Chondrocyte (in vitro differentiated cells): ENCODE results near the gene ACAA2. TPM values are rescaled to one million over a fixed set of nuclear protein-coding genes. Genes with fewer than 3 reads are reported as not detected.

Experiments used
- DNase-seq: peaks from one replicate; pipeline ENCODE4 v3.0.0; 2021; ENCODE audit warnings: mixed read lengths, low spot score
- H3K27ac Mint-ChIP-seq: one replicate; pipeline ENCODE4 v1.8.0; 2021; ENCODE audit warnings: mild to moderate bottlenecking, moderate library complexity, mixed read lengths; ENCODE audit not compliant: unreplicated experiment
- H3K27me3 Mint-ChIP-seq: 2 replicates; pipeline ENCODE4 v1.8.0; 2021; ENCODE audit warnings: low read depth, mixed read lengths
- H3K36me3 Mint-ChIP-seq: 2 replicates; pipeline ENCODE4 v1.8.0; 2021; ENCODE audit warnings: low read depth, mixed read lengths
- H3K4me1 Mint-ChIP-seq: 2 replicates; pipeline ENCODE4 v1.8.0; 2021; ENCODE audit warnings: low read depth, mild to moderate bottlenecking, mixed read lengths
- H3K4me3 Mint-ChIP-seq: one replicate; pipeline ENCODE4 v1.8.0; 2021; ENCODE audit warnings: mild to moderate bottlenecking, moderate library complexity, mixed read lengths; ENCODE audit not compliant: unreplicated experiment
- H3K9me3 Mint-ChIP-seq: 2 replicates; pipeline ENCODE4 v1.8.0; 2021; ENCODE audit warnings: low read depth, mixed read lengths
- total RNA-seq: library from RNA; stranded (reverse); gene quantifications from 3 replicates; pipeline ENCODE4 v1.2.1, GENCODE V29; 2021
- TF ChIP-seq, protein P1 (sequence below): fragments of 200-600 bp; sonication (generic); IDR thresholded peaks from 2 replicates; pipeline ENCODE4 v1.5.0; 2021; ENCODE audit warnings: antibody characterized with exemption, mild to moderate bottlenecking, moderate library complexity

ACAA2 gene
- total RNA-seq, 1 donor from 2014 or later: 60.3 TPM

GRCh38 chr18:49835405-49835804, 22.1 kb upstream of the ACAA2 start:
- Mint-ChIP-seq H3K27ac (peak overlapping the region; percentile 73), H3K36me3 (no peaks in the 10 kb centered on the region), H3K27me3 (no peaks in the 10 kb centered on the region), H3K4me3 (no peak overlapping the region), H3K9me3 (peaks cover 4% of the 10 kb centered on the region), H3K4me1 (peaks cover 31% of the 10 kb centered on the region)
- TF ChIP-seq, protein P1, sequence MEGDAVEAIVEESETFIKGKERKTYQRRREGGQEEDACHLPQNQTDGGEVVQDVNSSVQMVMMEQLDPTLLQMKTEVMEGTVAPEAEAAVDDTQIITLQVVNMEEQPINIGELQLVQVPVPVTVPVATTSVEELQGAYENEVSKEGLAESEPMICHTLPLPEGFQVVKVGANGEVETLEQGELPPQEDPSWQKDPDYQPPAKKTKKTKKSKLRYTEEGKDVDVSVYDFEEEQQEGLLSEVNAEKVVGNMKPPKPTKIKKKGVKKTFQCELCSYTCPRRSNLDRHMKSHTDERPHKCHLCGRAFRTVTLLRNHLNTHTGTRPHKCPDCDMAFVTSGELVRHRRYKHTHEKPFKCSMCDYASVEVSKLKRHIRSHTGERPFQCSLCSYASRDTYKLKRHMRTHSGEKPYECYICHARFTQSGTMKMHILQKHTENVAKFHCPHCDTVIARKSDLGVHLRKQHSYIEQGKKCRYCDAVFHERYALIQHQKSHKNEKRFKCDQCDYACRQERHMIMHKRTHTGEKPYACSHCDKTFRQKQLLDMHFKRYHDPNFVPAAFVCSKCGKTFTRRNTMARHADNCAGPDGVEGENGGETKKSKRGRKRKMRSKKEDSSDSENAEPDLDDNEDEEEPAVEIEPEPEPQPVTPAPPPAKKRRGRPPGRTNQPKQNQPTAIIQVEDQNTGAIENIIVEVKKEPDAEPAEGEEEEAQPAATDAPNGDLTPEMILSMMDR: no peak
- DNase-seq: no peak

DNA sequence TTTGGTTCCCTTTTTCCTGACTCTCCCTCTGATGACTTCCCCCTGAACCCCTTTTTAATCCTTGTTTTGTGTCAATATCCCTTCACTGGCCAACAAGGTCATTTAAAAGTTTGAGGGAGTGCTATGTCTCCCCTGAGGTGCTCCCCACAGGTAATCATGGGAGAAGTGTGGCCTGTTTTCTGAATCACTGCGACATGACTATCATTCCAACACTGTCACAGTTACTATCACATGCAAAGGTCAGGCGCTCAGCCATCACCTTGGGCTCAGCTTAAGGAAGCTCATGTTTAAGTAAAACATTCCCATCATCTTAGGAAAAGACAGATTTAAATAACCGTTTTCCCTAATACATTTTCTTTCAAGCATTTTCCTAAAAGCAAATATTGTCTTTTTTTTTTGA, 20.9 kb upstream of the ACAA2 start:
- Mint-ChIP-seq H3K36me3 (no peaks in the 10 kb centered on the region), H3K9me3 (peaks cover 4% of the 10 kb centered on the region), H3K27me3 (no peaks in the 10 kb centered on the region), H3K4me3 (no peak overlapping the region), H3K27ac (peak overlapping the region; percentile 73), H3K4me1 (peaks cover 31% of the 10 kb centered on the region)
- DNase-seq: no peak
- TF ChIP-seq, protein P1: no peak

DNA sequence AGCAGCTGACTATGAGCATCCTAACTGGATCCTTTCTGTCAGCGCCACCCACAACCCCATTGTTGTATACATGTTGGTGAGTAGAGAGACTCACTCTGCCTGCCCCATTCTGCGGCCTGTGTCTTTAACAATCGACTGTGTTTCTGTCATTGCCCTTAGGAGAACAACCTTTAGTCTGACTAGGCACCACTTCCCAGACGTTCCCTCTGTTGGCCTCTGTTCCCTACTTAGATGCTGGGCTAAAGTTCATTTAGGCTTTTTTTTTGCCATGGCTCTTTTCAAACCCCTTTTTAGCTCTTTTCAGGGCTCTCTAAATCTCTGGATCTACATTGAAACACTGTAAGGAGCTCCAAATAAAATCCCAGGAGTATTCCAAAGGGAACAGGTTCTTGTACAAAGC, 20.5 kb upstream of the ACAA2 start:
- peaks cover 27% of the 10 kb centered on the region for H3K4me1 Mint-ChIP-seq
- H3K36me3 Mint-ChIP-seq: peaks cover under 1% of the 10 kb centered on the region
- TF ChIP-seq, protein P1: no peak
- no peak overlapping the region for H3K4me3 Mint-ChIP-seq
- H3K27me3 Mint-ChIP-seq: no peaks in the 10 kb centered on the region
- DNase-seq: no peak
- H3K9me3 Mint-ChIP-seq: peaks cover 7% of the 10 kb centered on the region
- peak overlapping the region; percentile 10 for H3K27ac Mint-ChIP-seq

- Mint-ChIP-seq H3K27ac (no peak overlapping the region), H3K36me3 (peaks cover 5% of the 10 kb centered on the region), H3K4me1 (peaks cover 27% of the 10 kb centered on the region), H3K9me3 (peaks cover 18% of the 10 kb centered on the region), H3K4me3 (no peak overlapping the region), H3K27me3 (no peaks in the 10 kb centered on the region)
- no peak for DNase-seq
- TF ChIP-seq, protein P1: no peak
These were observed 18.9 kb upstream of the ACAA2 start for GRCh38 chr18:49832221-49832647.

DNA sequence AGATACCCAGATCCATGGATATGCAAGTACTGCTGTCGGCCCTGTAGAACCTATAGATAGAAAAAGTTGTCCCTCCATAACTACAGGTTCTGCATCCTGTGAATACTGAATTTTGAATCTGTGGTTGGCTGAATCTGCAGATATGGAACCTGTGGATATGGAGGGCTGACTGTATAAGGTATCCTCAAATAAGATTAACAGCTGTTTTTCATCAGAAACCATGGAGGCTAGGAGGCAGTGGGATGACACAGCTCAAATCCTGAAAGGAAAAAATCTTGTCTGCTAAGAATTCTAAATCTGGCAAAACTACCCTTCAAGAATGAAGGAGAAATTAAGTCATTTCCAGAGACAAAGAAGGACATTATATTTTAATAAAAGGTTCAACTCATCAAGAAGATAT, 14.7 kb upstream of the ACAA2 start:
- Mint-ChIP-seq H3K4me1 (no peaks in the 10 kb centered on the region), H3K4me3 (no peak overlapping the region), H3K27ac (no peak overlapping the region), H3K27me3 (no peaks in the 10 kb centered on the region), H3K9me3 (peaks cover 25% of the 10 kb centered on the region), H3K36me3 (peaks cover 5% of the 10 kb centered on the region)
- no peak for DNase-seq
- TF ChIP-seq, protein P1: no peak
